Measurements from ENCODE around the gene ALDH18A1. TPM values are rescaled to one million over a fixed set of nuclear protein-coding genes. Genes with fewer than 3 reads are reported as not detected.

ALDH18A1 gene
- total and polyA plus RNA-seq, 4 donors = 10.0 to 35.0 (median 25.2) TPM

DNA sequence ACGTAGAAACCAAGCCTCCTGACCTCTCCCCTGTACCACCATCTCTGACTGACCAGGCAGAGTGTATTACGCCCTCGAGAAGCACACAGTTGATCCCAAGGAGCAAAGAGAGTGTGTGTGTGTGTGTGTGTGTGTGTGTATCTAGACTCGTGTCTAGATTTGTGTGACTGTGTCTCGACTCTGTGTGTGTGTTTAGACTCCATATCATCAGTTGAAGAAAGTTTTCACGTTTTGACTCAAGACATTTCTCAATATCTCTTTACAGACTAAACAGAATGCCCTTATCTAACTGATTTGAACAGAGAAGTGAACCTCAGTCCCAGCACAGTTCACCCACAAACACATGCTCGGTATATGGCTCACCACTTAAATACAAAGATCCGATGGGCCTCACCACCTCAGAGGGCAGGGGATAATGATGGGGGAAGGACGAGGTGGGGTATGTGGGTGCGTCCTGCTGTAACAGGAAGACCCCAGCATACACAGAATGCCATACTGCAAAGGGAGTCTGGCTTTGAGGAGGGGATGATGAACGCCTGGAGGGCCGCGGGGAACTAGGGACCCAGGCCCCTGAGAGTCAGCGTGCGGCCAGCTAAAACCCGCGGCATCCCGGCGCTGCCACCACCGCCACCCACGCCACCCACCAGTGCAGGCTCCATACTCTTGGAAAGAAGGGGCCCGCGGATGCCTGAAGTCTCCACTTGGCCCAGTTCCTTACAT is 780 bp downstream of the ALDH18A1 start:
- H3K27ac ChIP-seq (ENCODE audit: low read depth in 1 of 2, low read length in 2 of 2) = no peak overlapping the region
- H3K36me3 ChIP-seq (ENCODE audit: control insufficient read depth in 4 of 4, insufficient read depth in 3 of 4, low read depth in 1 of 4, low read length in 3 of 4) = peaks cover 0 to 10% (median 7%) of the 10 kb centered on the region in 4 donors
- peak overlapping the region; percentile 22 to 24 for H3K9ac ChIP-seq (ENCODE audit: low read depth in 1 of 2, low read length in 2 of 2)
- H3K4me3 ChIP-seq (ENCODE audit: low read depth in 1 of 3, low read length in 3 of 3) = peak overlapping the region; percentile 66 to 93 (median 76)
- no peak for DNase-seq (ENCODE audit: low spot score)
- 15% methylated on average over 23 of the region's 23 CpGs for WGBS
- no peaks in the 10 kb centered on the region for H3K27me3 ChIP-seq (ENCODE audit: control insufficient read depth in 4 of 4, insufficient read depth in 4 of 4, low read length in 3 of 4)
- H3K9me3 ChIP-seq (ENCODE audit: control insufficient read depth in 4 of 4, low read length in 3 of 4) = no peaks in the 10 kb centered on the region
- TF ChIP-seq JUND (IDR thresholded peaks at IDR 0.05) (no peak), FOXA2 (IDR thresholded peaks at IDR 0.05) (no peak), MAX (IDR thresholded peaks at IDR 0.05) (no peak), ZBTB33 (IDR thresholded peaks at IDR 0.05) (no peak), FOXA1 (IDR thresholded peaks at IDR 0.05) (no peak)
- TF ChIP-seq, protein P1, sequence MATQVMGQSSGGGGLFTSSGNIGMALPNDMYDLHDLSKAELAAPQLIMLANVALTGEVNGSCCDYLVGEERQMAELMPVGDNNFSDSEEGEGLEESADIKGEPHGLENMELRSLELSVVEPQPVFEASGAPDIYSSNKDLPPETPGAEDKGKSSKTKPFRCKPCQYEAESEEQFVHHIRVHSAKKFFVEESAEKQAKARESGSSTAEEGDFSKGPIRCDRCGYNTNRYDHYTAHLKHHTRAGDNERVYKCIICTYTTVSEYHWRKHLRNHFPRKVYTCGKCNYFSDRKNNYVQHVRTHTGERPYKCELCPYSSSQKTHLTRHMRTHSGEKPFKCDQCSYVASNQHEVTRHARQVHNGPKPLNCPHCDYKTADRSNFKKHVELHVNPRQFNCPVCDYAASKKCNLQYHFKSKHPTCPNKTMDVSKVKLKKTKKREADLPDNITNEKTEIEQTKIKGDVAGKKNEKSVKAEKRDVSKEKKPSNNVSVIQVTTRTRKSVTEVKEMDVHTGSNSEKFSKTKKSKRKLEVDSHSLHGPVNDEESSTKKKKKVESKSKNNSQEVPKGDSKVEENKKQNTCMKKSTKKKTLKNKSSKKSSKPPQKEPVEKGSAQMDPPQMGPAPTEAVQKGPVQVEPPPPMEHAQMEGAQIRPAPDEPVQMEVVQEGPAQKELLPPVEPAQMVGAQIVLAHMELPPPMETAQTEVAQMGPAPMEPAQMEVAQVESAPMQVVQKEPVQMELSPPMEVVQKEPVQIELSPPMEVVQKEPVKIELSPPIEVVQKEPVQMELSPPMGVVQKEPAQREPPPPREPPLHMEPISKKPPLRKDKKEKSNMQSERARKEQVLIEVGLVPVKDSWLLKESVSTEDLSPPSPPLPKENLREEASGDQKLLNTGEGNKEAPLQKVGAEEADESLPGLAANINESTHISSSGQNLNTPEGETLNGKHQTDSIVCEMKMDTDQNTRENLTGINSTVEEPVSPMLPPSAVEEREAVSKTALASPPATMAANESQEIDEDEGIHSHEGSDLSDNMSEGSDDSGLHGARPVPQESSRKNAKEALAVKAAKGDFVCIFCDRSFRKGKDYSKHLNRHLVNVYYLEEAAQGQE (IDR thresholded peaks at IDR 0.05) = no peak
- H3K4me1 ChIP-seq (ENCODE audit: control insufficient read depth in 4 of 4, insufficient read depth in 4 of 4, low read length in 3 of 4) = peaks cover 0 to 17% (median 3%) of the 10 kb centered on the region in 4 donors

GRCh38 chr10:95653895-95654294 is 2.6 kb downstream of the ALDH18A1 start:
- H3K27me3 ChIP-seq (ENCODE audit: control insufficient read depth in 4 of 4, insufficient read depth in 4 of 4, low read length in 3 of 4) = no peaks in the 10 kb centered on the region
- WGBS = 96% methylated on average over 5 of the region's 5 CpGs
- H3K9ac ChIP-seq (ENCODE audit: low read depth in 1 of 2, low read length in 2 of 2) = no peak overlapping the region
- H3K4me3 ChIP-seq (ENCODE audit: low read depth in 1 of 3, low read length in 3 of 3) = no peak overlapping the region
- no peak for DNase-seq (ENCODE audit: low spot score)
- no peak overlapping the region for H3K27ac ChIP-seq (ENCODE audit: low read depth in 1 of 2, low read length in 2 of 2)
- H3K9me3 ChIP-seq (ENCODE audit: control insufficient read depth in 4 of 4, low read length in 3 of 4) = no peaks in the 10 kb centered on the region
- H3K4me1 ChIP-seq (ENCODE audit: control insufficient read depth in 4 of 4, insufficient read depth in 4 of 4, low read length in 3 of 4) = peaks cover 0 to 17% (median 3%) of the 10 kb centered on the region in 4 donors
- H3K36me3 ChIP-seq (ENCODE audit: control insufficient read depth in 4 of 4, insufficient read depth in 3 of 4, low read depth in 1 of 4, low read length in 3 of 4) = peaks cover 0 to 13% (median 7%) of the 10 kb centered on the region in 4 donors
- TF ChIP-seq YY1 (IDR thresholded peaks at IDR 0.05) (no peak), GABPA (IDR thresholded peaks at IDR 0.05 in 1 of 2, conservative IDR thresholded peaks at IDR 0.05 in 1 of 2) (no peak), CTCF (IDR thresholded peaks at IDR 0.05; ENCODE audit: low read depth, low read length, missing input control) (no peak), RAD21 (IDR thresholded peaks at IDR 0.05) (no peak), EGR1 (IDR thresholded peaks at IDR 0.05; ENCODE audit: low read depth in 2 of 2) (no peak), SP1 (IDR thresholded peaks at IDR 0.05) (no peak), ZBTB33 (IDR thresholded peaks at IDR 0.05) (no peak), TAF1 (conservative IDR thresholded peaks at IDR 0.05) (no peak), FOXA2 (IDR thresholded peaks at IDR 0.05) (no peak), HNF4G (IDR thresholded peaks at IDR 0.05) (no peak), RXRA (IDR thresholded peaks at IDR 0.05) (no peak), ATF3 (IDR thresholded peaks at IDR 0.05) (no peak), HNF4A (conservative IDR thresholded peaks at IDR 0.05) (no peak), MAX (IDR thresholded peaks at IDR 0.05) (no peak), FOXA1 (IDR thresholded peaks at IDR 0.05) (no peak)
- TF ChIP-seq, protein P1 (IDR thresholded peaks at IDR 0.05) = no peak

Data from liver (tissue), 9 donors.